GM15510 (cell line): ENCODE data around the gene ERFL.
A peak's percentile ranks its signal among the peaks of the same experiment; 100 is the strongest.

Source experiments
- POLR2A ChIP-seq: IDR thresholded peaks from 3 replicates; pipeline ENCODE4 v1.6.1; 2011; ENCODE audit warnings: borderline replicate concordance; ENCODE audit not compliant: insufficient read length; ENCODE audit errors: extremely low read depth

Gene ERFL

GRCh38 chr19:41872384-41872774 is 55.9 kb downstream of the ERFL start:
- no peak for TF ChIP-seq POLR2A

GRCh38 chr19:41871573-41872383 is 56.5 kb downstream of the ERFL start:
- TF ChIP-seq POLR2A: no peak

- TF ChIP-seq POLR2A: no peak
Observed at GRCh38 chr19:41870401-41870873, 57.8 kb downstream of the ERFL start.

- no peak for TF ChIP-seq POLR2A
Observed at GRCh38 chr19:41869374-41869955, 58.8 kb downstream of the ERFL start.

- no peak for TF ChIP-seq POLR2A
Observed at GRCh38 chr19:41868989-41869300, 59.3 kb downstream of the ERFL start.

GRCh38 chr19:41868120-41868988 is 59.9 kb downstream of the ERFL start:
- no peak for TF ChIP-seq POLR2A

- TF ChIP-seq POLR2A: no peak
Observed at GRCh38 chr19:41866284-41866683, 62.0 kb downstream of the ERFL start.

- no peak for TF ChIP-seq POLR2A
Observed at GRCh38 chr19:41864374-41864773, 63.9 kb downstream of the ERFL start.

- no peak for TF ChIP-seq POLR2A
Observed at GRCh38 chr19:41863209-41863931, 64.9 kb downstream of the ERFL start.

- TF ChIP-seq POLR2A: no peak
Observed at GRCh38 chr19:41862445-41862986, 65.7 kb downstream of the ERFL start.

- TF ChIP-seq POLR2A: no peak
Observed at GRCh38 chr19:41861846-41862245, 66.4 kb downstream of the ERFL start.

- TF ChIP-seq POLR2A: no peak
Observed at GRCh38 chr19:41861116-41861768, 67.0 kb downstream of the ERFL start.

- no peak for TF ChIP-seq POLR2A
Observed at GRCh38 chr19:41860419-41861115, 67.7 kb downstream of the ERFL start.

GRCh38 chr19:41859618-41860418 is 68.4 kb downstream of the ERFL start, which contains the start of gene RPS19:
TSS of gene RPS19 (plus strand) at chr19:41860255. CDS start at chr19:41860775, 520 bp downstream.
- peak; percentile 89 for TF ChIP-seq POLR2A
